ENCODE results near the gene KIAA0513. TPM values are rescaled to one million over a fixed set of nuclear protein-coding genes. Genes with fewer than 3 reads are reported as not detected.

Gene KIAA0513
- total RNA-seq, 1 donor from 2014 or later: 12.9 TPM

- Mint-ChIP-seq H3K9me3 (no peaks in the 10 kb centered on the region), H3K4me3 (no peak overlapping the region), H3K36me3 (peaks cover 11% of the 10 kb centered on the region), H3K27me3 (peaks cover 3% of the 10 kb centered on the region), H3K4me1 (ENCODE audit: unreplicated experiment) (peaks cover 23% of the 10 kb centered on the region), H3K27ac (no peak overlapping the region)
- no peak for DNase-seq (ENCODE audit: extremely low spot score, unreplicated experiment)
- no peak for TF ChIP-seq CTCF (conservative IDR thresholded peaks at IDR 0.05)
These were observed 18.3 kb downstream of the KIAA0513 start for GRCh38 chr16:85045641-85046471.

GRCh38 chr16:85046472-85046916 is 18.9 kb downstream of the KIAA0513 start:
- peaks cover 27% of the 10 kb centered on the region for H3K4me1 Mint-ChIP-seq (ENCODE audit: unreplicated experiment)
- H3K36me3 Mint-ChIP-seq: peaks cover 11% of the 10 kb centered on the region
- no peak for DNase-seq (ENCODE audit: extremely low spot score, unreplicated experiment)
- H3K27ac Mint-ChIP-seq: no peak overlapping the region
- no peak overlapping the region for H3K4me3 Mint-ChIP-seq
- peaks cover 3% of the 10 kb centered on the region for H3K27me3 Mint-ChIP-seq
- no peak for TF ChIP-seq CTCF (conservative IDR thresholded peaks at IDR 0.05)
- no peaks in the 10 kb centered on the region for H3K9me3 Mint-ChIP-seq

- Mint-ChIP-seq H3K9me3 (no peaks in the 10 kb centered on the region), H3K4me3 (no peak overlapping the region), H3K36me3 (peaks cover 11% of the 10 kb centered on the region), H3K27ac (peak overlapping the region; percentile 64), H3K4me1 (ENCODE audit: unreplicated experiment) (peaks cover 24% of the 10 kb centered on the region), H3K27me3 (peaks cover 3% of the 10 kb centered on the region)
- no peak for TF ChIP-seq CTCF (conservative IDR thresholded peaks at IDR 0.05)
- no peak for DNase-seq (ENCODE audit: extremely low spot score, unreplicated experiment)
These were observed 19.6 kb downstream of the KIAA0513 start for GRCh38 chr16:85046931-85047866.

- no peak for DNase-seq (ENCODE audit: extremely low spot score, unreplicated experiment)
- H3K27ac Mint-ChIP-seq: peak overlapping the region; percentile 25
- H3K27me3 Mint-ChIP-seq: peaks cover 3% of the 10 kb centered on the region
- no peak for TF ChIP-seq CTCF (conservative IDR thresholded peaks at IDR 0.05)
- no peak overlapping the region for H3K4me3 Mint-ChIP-seq
- peaks cover 11% of the 10 kb centered on the region for H3K36me3 Mint-ChIP-seq
- H3K4me1 Mint-ChIP-seq (ENCODE audit: unreplicated experiment): peaks cover 20% of the 10 kb centered on the region
- no peaks in the 10 kb centered on the region for H3K9me3 Mint-ChIP-seq
These were observed 20.4 kb downstream of the KIAA0513 start for GRCh38 chr16:85047867-85048455.

GRCh38 chr16:85048921-85049562 is 21.4 kb downstream of the KIAA0513 start:
- no peak for DNase-seq (ENCODE audit: extremely low spot score, unreplicated experiment)
- TF ChIP-seq CTCF (conservative IDR thresholded peaks at IDR 0.05): no peak
- no peak overlapping the region for H3K27ac Mint-ChIP-seq
- H3K4me1 Mint-ChIP-seq (ENCODE audit: unreplicated experiment): peaks cover 20% of the 10 kb centered on the region
- H3K9me3 Mint-ChIP-seq: no peaks in the 10 kb centered on the region
- peaks cover 14% of the 10 kb centered on the region for H3K36me3 Mint-ChIP-seq
- no peak overlapping the region for H3K4me3 Mint-ChIP-seq
- peaks cover 3% of the 10 kb centered on the region for H3K27me3 Mint-ChIP-seq
